Measurements from ENCODE around the gene NRARP.
A peak's percentile ranks its signal among the peaks of the same experiment; 100 is the strongest.
"Not testable (repeated sequence)": the region's sequence is repeated elsewhere in the genome, so short reads cannot be mapped to it uniquely, and the experiment has no call there.

Gene NRARP, protein sequence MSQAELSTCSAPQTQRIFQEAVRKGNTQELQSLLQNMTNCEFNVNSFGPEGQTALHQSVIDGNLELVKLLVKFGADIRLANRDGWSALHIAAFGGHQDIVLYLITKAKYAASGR

DNA sequence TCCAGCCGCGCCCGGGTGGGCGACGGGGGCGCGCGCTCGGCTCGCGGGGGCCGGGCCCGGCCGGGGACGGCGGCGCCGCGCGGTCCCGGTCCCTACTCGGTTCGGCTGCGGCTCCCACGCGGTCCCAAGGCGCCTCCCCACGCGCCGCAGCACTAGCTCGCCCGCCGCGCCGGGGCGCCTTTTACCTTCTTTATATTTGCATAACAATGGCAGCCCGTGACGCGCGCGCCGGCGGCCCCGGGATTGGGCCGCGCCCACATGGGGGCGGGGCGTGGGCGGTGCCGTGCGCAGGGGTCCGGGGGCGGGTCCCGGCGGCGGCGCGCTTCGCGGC lies at the start of gene NRARP:
Gene NRARP (minus strand): TSS at position 154 of the 331 bp plus-strand sequence. CDS start 343 bp downstream, outside the sequence.
- H3K9ac ChIP-seq (ENCODE audit: low read depth, low read length), result peak within 1 kb of the TSS; percentile 95; the same call in 1 of the 2 replicates
- H3K27me3 ChIP-seq (ENCODE audit: insufficient read depth, low read length), result peaks cover 50% of the 10 kb centered on the region
- H3K9me3 ChIP-seq (ENCODE audit: insufficient read depth, low read depth, low read length), result no peaks in the 10 kb centered on the region
- no peaks in the 10 kb centered on the region for H3K36me3 ChIP-seq (ENCODE audit: insufficient read depth, low read depth, low read length)
- peaks cover 28% of the 10 kb centered on the region for H3K4me1 ChIP-seq (ENCODE audit: insufficient read depth, low read length)
- H3K4me3 ChIP-seq (ENCODE audit: low read length), result peak within 1 kb of the TSS; percentile 100
- H3K27ac ChIP-seq (ENCODE audit: low read length), result no peak within 1 kb of the TSS

DNA sequence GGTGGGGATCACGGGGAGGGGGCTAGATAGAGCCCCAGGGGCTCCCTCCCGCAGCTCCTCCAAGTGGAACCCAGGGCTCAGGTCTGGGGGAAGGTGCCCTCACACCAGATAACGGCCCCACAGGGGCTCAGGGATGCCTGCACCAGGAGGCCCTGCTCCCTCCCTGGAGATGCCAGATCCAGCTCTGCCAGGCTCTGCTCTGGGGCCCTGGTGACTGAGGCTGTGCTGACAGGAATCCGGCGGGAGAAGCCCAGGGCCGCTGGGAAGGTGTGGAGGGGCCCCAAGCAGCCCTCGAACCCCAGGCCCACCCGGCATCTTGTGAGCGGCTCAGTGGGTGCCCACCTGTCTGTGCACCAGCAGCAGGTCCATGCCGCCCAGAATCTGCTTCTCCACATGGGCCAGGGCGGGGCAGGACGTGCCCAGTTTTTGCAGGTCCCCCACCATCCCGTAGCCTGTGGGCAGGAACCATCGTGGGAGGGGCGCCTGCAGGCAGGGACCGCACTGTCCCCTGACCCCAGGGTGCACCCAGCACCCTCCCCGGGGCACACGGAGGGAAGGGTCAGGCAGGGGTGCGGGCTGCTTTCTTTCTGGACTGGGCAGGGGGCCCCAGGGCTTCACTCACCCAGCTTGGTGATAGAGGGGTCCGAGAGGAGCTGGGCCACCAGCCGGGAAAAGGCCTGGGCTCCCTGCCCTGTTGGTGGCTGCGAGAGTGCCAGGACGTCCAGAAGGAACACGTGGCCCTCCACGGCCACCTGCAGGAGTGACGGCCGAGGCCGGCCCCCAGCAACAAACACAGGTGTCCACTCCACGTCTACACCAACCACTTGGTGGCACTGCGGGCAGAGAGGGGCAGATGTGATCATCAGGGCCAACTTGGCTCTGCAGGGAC lies 48.9 kb upstream of the NRARP start:
- Histone ChIP-seq H3K36me3 (ENCODE audit: insufficient read depth, low read depth, low read length) (no peaks in the 10 kb centered on the region), H3K4me3 (ENCODE audit: low read length) (no peak overlapping the region), H3K4me1 (ENCODE audit: insufficient read depth, low read length) (no peaks in the 10 kb centered on the region), H3K27me3 (ENCODE audit: insufficient read depth, low read length) (no peaks in the 10 kb centered on the region), H3K9ac (ENCODE audit: low read depth, low read length) (no peak overlapping the region), H3K27ac (ENCODE audit: low read length) (no peak overlapping the region), H3K9me3 (ENCODE audit: insufficient read depth, low read depth, low read length) (peaks cover 81% of the 10 kb centered on the region)

DNA sequence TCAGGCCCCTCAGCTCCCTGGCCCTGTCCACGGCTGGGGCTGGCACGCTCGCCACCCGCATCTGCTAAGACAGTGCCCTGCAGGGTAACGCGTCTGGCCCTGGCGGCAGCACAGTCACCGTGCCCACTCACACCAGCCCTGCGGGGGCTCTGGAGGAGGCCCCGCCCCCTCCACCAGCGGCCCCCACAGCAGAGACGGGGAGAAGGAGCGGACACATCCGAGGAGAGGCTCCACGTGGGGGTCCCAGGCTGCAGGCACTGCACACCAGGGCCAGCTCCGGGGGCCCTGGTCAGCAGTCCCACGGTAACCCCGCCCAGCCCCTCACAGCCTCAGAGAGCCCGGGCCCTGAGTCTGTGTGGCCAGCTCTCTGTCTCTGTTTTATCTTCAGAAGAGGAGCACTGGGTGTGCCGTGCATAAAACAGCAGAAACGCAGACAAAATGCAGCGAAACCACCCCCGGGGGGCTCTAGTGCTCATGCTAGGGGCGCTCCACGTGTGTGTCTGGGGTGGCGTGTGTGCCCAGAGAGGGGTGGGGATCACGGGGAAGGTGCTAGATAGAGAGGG lies 47.5 kb upstream of the NRARP start:
- H3K9me3 ChIP-seq (ENCODE audit: insufficient read depth, low read depth, low read length), result peaks cover 81% of the 10 kb centered on the region
- no peak overlapping the region for H3K9ac ChIP-seq (ENCODE audit: low read depth, low read length)

DNA sequence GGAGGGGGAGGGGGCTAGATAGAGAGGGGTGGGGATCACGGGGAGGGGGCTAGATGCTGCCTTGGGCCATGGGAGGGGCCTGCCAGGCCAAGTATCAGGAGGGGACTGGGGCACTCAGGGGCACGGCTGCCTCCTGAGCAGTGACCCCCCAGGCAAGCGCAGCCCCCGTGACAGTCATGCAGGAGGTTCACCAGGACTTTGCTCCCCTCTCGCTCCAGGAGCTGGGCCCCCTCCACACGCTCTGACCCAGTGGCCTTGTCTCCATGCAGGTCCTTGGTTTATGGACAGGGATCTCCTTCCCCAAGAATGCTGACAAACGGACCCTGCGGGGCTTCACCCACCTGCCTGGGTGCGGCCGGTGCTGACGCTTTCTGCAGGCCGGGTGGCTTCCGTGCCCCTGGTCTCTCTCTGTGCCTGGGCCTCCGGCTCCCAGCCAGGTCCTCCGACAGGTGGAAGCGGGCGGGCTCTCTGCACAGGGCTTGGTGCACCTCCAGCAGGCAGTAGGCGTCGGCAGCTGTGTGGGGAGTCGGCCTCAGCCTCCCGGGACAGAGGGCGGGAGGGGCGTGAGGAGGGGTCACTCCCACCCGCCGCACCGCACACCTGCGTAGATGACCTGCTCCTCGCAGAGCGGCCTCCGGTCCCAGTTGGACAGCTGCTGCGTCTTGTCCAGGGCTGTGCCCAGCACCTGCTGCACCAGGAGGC lies 46.8 kb upstream of the NRARP start:
- Histone ChIP-seq H3K27ac (ENCODE audit: low read length) (no peak overlapping the region), H3K9ac (ENCODE audit: low read depth, low read length) (no peak overlapping the region), H3K36me3 (ENCODE audit: insufficient read depth, low read depth, low read length) (no peaks in the 10 kb centered on the region), H3K4me1 (ENCODE audit: insufficient read depth, low read length) (no peaks in the 10 kb centered on the region), H3K27me3 (ENCODE audit: insufficient read depth, low read length) (no peaks in the 10 kb centered on the region), H3K4me3 (ENCODE audit: low read length) (no peak overlapping the region), H3K9me3 (ENCODE audit: insufficient read depth, low read depth, low read length) (peaks cover 81% of the 10 kb centered on the region)

More for the DNA sequence above, 47.5 kb upstream of the NRARP start:
- no peaks in the 10 kb centered on the region for H3K4me1 ChIP-seq (ENCODE audit: insufficient read depth, low read length)
- H3K27ac ChIP-seq (ENCODE audit: low read length), result no peak overlapping the region
- no peaks in the 10 kb centered on the region for H3K27me3 ChIP-seq (ENCODE audit: insufficient read depth, low read length)
- no peaks in the 10 kb centered on the region for H3K36me3 ChIP-seq (ENCODE audit: insufficient read depth, low read depth, low read length)
- H3K4me3 ChIP-seq (ENCODE audit: low read length), result no peak overlapping the region

DNA sequence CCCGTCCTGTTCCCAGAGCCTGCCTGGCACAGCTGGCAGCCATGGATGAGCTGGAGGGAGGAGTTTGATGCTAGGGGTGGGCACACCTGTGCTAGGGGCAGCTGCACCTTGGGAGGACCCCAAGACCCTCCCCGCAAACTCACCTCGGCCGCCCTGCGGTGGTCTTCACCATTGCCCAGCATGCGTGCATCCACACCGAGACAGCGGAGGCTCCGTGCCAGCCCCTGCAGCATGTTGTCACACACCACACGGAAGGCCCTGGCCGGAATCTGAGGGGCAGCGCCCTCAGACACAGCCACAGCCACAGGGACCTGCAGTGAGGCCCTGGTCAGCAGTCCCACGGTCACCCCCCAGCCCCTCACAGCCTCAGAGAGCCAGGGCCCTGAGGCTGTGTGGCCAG lies 45.9 kb upstream of the NRARP start:
- Histone ChIP-seq H3K27me3 (ENCODE audit: insufficient read depth, low read length) (no peaks in the 10 kb centered on the region), H3K27ac (ENCODE audit: low read length) (no peak overlapping the region), H3K4me1 (ENCODE audit: insufficient read depth, low read length) (no peaks in the 10 kb centered on the region), H3K4me3 (ENCODE audit: low read length) (no peak overlapping the region), H3K9ac (ENCODE audit: low read depth, low read length) (no peak overlapping the region), H3K36me3 (ENCODE audit: insufficient read depth, low read depth, low read length) (no peaks in the 10 kb centered on the region), H3K9me3 (ENCODE audit: insufficient read depth, low read depth, low read length) (peaks cover 77% of the 10 kb centered on the region)

DNA sequence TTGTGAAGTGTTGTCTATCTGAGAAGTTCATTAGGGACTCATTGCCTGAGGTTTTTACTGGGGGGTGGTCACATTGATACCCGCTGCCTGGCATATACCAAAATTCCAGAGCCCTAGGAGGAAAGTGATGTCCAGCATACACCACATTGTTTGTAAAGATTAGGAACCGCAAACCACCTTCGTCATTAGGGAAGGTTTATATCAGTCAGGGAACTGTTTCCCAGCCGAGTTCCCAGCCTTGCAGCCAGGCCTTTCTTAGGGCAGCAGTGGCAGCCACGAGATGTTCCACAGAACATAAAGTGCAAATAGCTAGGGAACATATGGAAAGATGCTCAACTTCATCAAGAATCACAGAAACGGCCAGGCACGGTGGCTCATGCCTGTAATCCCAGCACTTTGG lies 40.4 kb upstream of the NRARP start:
- Histone ChIP-seq H3K4me1 (ENCODE audit: insufficient read depth, low read length) (no peaks in the 10 kb centered on the region), H3K27ac (ENCODE audit: low read length) (no peak overlapping the region), H3K4me3 (ENCODE audit: low read length) (no peak overlapping the region), H3K9me3 (ENCODE audit: insufficient read depth, low read depth, low read length) (peaks cover 61% of the 10 kb centered on the region), H3K36me3 (ENCODE audit: insufficient read depth, low read depth, low read length) (no peaks in the 10 kb centered on the region), H3K27me3 (ENCODE audit: insufficient read depth, low read length) (no peaks in the 10 kb centered on the region), H3K9ac (ENCODE audit: low read depth, low read length) (no peak overlapping the region)

DNA sequence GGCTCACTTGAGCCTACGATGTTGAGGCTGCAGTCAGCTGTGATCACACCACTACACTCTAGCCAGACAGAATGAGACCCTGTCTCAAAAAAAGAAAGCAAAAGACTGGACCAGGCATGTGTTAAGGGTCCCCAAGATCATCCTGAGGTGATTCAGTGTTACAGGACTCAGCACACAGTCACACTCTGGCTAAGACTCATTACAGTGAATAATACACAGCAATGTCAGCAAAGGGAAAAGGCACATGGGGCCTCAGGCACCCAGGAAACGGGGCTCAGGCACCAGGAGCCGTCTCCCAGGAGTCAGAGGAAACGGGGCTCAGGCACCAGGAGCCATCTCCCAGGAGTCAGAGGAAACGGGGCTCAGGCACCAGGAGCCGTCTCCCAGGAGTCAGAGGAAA lies 39.2 kb upstream of the NRARP start:
- Histone ChIP-seq H3K4me3 (ENCODE audit: low read length) (no peak overlapping the region), H3K27ac (ENCODE audit: low read length) (no peak overlapping the region), H3K9me3 (ENCODE audit: insufficient read depth, low read depth, low read length) (peaks cover 60% of the 10 kb centered on the region), H3K4me1 (ENCODE audit: insufficient read depth, low read length) (no peaks in the 10 kb centered on the region), H3K27me3 (ENCODE audit: insufficient read depth, low read length) (no peaks in the 10 kb centered on the region), H3K9ac (ENCODE audit: low read depth, low read length) (no peak overlapping the region), H3K36me3 (ENCODE audit: insufficient read depth, low read depth, low read length) (no peaks in the 10 kb centered on the region)

DNA sequence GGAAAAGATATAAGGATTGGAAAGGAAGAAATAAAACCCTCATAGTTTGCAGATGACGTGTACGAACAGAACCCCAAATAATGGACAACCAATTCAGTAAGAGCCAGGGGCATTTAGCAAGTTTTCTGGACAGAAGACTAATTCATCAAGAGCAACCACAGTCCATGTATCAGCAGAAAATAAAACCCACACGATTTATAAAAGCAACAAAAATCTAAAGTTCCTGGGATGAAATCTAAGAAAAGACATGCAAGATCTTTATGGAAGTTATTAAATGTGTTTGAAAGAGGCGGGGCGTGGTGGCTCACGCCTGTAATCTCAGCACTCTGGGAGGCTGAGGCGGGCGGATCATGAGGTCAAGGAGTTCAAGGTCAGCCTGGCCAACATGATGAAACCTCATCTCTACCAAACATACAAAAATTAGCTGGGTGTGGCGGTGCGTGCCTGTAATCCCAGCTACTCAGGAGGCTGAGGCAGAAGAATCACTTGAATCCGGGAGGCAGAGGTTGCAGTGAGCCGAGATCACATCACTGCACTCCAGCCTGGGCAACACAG lies 37.9 kb upstream of the NRARP start:
- peaks cover 55% of the 10 kb centered on the region for H3K9me3 ChIP-seq (ENCODE audit: insufficient read depth, low read depth, low read length)
- not testable (repeated sequence) for H3K27me3 ChIP-seq (ENCODE audit: insufficient read depth, low read length); H3K36me3 ChIP-seq (ENCODE audit: insufficient read depth, low read depth, low read length); H3K4me1 ChIP-seq (ENCODE audit: insufficient read depth, low read length); H3K9ac ChIP-seq (ENCODE audit: low read depth, low read length); H3K27ac ChIP-seq (ENCODE audit: low read length); H3K4me3 ChIP-seq (ENCODE audit: low read length)

DNA sequence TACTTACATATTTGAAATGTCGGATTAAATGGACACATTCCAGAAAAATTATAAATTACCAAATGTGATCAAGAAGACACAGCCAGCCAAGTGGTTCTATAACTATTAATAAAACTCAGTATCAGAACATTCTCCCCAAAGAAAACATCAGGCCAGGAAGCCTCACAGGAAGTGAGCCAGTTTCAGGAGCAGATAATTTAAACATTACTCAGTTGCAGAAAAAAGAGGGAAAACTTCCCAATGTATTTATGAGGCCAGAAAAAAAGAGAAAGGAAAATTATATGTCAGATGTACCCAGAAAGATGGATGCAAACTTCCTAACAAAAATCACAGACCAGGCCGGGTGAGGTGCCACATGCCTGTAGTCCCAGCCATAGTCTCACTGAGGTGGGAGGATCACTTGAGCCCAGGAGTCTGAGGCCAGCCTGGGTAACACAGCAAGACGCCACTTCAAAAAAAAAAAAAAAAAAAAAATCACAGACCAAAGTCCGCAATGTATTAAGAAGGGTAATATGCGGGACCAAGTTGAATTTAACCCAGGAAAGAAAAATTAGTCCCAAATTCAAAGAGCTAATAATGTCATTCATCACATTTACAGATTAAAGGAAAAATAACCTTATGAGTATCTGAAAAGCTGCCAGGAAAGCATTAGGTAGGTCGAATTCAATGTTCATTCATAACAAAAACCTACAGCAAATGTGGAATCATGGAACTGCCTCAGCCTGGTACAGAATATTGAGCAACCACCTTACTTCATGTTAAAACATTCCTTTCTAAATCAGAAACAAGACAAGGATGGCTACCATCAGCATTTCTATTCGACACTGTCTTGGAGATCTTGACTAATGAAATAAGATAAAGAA lies 37.2 kb upstream of the NRARP start:
- Histone ChIP-seq H3K27ac (ENCODE audit: low read length) (no peak overlapping the region), H3K4me1 (ENCODE audit: insufficient read depth, low read length) (no peaks in the 10 kb centered on the region), H3K9ac (ENCODE audit: low read depth, low read length) (no peak overlapping the region), H3K27me3 (ENCODE audit: insufficient read depth, low read length) (no peaks in the 10 kb centered on the region), H3K4me3 (ENCODE audit: low read length) (no peak overlapping the region), H3K36me3 (ENCODE audit: insufficient read depth, low read depth, low read length) (no peaks in the 10 kb centered on the region), H3K9me3 (ENCODE audit: insufficient read depth, low read depth, low read length) (peaks cover 49% of the 10 kb centered on the region)

DNA sequence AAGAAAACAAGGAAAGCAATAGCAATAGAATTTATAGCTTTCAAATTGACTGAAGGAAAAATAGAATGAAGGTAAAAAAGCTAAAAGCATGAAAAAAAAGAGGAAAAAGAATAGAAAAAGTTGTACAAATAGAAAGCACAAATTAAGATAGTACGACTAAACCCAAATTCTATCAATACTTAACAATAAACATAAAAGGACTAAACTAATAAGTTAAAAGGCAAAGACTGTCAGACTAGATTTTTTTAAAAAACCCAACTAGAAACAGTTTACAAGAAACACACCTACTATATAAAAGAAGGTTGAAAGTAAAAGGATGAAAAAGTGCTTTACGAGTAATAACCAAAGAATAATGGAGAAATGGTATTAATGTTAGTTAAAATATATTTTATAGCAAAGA lies 34.7 kb upstream of the NRARP start:
- Histone ChIP-seq H3K4me1 (ENCODE audit: insufficient read depth, low read length) (no peaks in the 10 kb centered on the region), H3K4me3 (ENCODE audit: low read length) (no peak overlapping the region), H3K36me3 (ENCODE audit: insufficient read depth, low read depth, low read length) (no peaks in the 10 kb centered on the region), H3K9ac (ENCODE audit: low read depth, low read length) (no peak overlapping the region), H3K27ac (ENCODE audit: low read length) (no peak overlapping the region), H3K27me3 (ENCODE audit: insufficient read depth, low read length) (no peaks in the 10 kb centered on the region), H3K9me3 (ENCODE audit: insufficient read depth, low read depth, low read length) (peaks cover 40% of the 10 kb centered on the region)

Measured in iPS-20b (cell line).